Suprapubic skin (tissue), 4 donors: ENCODE measurements around the gene PLXND1.

Experiments
- EP300 ChIP-seq: sonication (generic); formaldehyde crosslinking; IDR thresholded peaks from one replicate; pipeline ENCODE4 v1.6.1; 2017; ENCODE audit warnings: antibody characterized with exemption
- POLR2A ChIP-seq, 2 donors: fragments of 450-650 bp; IDR thresholded peaks; one replicate each; pipeline ENCODE4 v1.6.1; 2017; ENCODE audit warnings: antibody characterized with exemption in 2 of 2, mild to moderate bottlenecking in 2 of 2, moderate library complexity in 2 of 2
- POLR2AphosphoS5 ChIP-seq, 3 donors: sonication (generic); formaldehyde crosslinking; IDR thresholded peaks; one replicate each; pipeline ENCODE4 v1.6.1; 2017; ENCODE audit warnings: antibody characterized with exemption in 3 of 3

DNA sequence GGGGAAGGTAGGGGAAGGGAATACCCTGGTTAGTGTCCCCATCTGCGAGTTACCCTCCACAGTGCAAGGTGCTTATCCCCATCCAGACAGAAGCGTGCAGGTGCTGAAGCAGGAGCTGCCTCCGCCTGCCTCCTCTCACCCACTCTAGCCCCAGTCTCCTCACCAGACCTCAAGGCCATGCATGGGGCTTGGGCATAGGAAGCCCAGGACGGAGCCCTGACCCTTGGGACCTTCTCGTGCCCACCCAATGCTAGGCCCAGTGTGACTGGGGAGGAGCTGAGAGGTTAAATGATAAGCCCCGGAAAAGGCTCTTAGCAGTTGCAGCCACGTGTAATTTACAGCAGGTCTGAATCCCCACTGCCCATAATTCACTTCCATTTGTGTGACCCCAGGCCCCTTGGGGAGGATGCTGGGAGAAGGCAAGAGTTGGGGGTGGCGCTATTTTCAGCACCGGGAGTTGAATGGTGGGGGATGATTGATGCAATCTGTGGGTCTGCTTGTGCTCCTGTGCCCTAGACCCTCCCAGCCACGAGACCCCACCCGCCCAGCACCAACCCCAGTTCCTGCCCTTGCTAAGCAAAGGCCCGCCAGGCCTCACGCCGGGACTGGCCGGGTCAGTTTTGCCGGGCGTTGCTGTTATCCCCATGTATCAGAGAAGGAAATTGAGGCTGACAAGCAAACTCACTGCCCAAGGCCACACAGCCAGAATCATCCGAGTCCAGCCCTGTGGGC, 14.5 kb upstream of the PLXND1 start:
- no peak for TF ChIP-seq EP300
- TF ChIP-seq POLR2AphosphoS5 (IDR thresholded peaks at IDR 0.05) = no peak
- no peak for TF ChIP-seq POLR2A (IDR thresholded peaks at IDR 0.05)
